HG02884 (cell line): ENCODE measurements around the gene EIF4G1.
A peak's percentile ranks its signal among the peaks of the same experiment; 100 is the strongest.
"Not testable (repeated sequence)": the region's sequence is repeated elsewhere in the genome, so short reads cannot be mapped to it uniquely, and the experiment has no call there.

Experiments
- ATAC-seq: cut with Tn5 transposase; IDR thresholded peaks from one replicate; pipeline ENCODE4 v1.9.1; 2021; ENCODE audit warnings: mild to moderate bottlenecking, moderate library complexity; ENCODE audit not compliant: unreplicated experiment

Gene EIF4G1, protein sequence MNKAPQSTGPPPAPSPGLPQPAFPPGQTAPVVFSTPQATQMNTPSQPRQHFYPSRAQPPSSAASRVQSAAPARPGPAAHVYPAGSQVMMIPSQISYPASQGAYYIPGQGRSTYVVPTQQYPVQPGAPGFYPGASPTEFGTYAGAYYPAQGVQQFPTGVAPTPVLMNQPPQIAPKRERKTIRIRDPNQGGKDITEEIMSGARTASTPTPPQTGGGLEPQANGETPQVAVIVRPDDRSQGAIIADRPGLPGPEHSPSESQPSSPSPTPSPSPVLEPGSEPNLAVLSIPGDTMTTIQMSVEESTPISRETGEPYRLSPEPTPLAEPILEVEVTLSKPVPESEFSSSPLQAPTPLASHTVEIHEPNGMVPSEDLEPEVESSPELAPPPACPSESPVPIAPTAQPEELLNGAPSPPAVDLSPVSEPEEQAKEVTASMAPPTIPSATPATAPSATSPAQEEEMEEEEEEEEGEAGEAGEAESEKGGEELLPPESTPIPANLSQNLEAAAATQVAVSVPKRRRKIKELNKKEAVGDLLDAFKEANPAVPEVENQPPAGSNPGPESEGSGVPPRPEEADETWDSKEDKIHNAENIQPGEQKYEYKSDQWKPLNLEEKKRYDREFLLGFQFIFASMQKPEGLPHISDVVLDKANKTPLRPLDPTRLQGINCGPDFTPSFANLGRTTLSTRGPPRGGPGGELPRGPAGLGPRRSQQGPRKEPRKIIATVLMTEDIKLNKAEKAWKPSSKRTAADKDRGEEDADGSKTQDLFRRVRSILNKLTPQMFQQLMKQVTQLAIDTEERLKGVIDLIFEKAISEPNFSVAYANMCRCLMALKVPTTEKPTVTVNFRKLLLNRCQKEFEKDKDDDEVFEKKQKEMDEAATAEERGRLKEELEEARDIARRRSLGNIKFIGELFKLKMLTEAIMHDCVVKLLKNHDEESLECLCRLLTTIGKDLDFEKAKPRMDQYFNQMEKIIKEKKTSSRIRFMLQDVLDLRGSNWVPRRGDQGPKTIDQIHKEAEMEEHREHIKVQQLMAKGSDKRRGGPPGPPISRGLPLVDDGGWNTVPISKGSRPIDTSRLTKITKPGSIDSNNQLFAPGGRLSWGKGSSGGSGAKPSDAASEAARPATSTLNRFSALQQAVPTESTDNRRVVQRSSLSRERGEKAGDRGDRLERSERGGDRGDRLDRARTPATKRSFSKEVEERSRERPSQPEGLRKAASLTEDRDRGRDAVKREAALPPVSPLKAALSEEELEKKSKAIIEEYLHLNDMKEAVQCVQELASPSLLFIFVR (N-terminal part only)

GRCh38 chr3:184314363-184314699 is at the start of gene EIF4G1:
Gene EIF4G1, plus strand, starts transcription at chr3:184314606. Its CDS starts 1,191 bp downstream, at chr3:184315797.
- ATAC-seq: peak; percentile 88

- ATAC-seq: not testable (repeated sequence)
Measured at GRCh38 chr3:184267249-184267648, 47.2 kb upstream of the EIF4G1 start.

GRCh38 chr3:184272269-184272668 is 42.1 kb upstream of the EIF4G1 start:
- ATAC-seq: no peak

GRCh38 chr3:184275381-184275701 is 39.1 kb upstream of the EIF4G1 start:
- no peak for ATAC-seq

GRCh38 chr3:184275961-184276910 is 38.2 kb upstream of the EIF4G1 start, which contains the start of gene ECE2:
Gene ECE2, plus strand, starts transcription at chr3:184276022. Its CDS starts 132 bp downstream, at chr3:184276154.
- no peak for ATAC-seq

DNA sequence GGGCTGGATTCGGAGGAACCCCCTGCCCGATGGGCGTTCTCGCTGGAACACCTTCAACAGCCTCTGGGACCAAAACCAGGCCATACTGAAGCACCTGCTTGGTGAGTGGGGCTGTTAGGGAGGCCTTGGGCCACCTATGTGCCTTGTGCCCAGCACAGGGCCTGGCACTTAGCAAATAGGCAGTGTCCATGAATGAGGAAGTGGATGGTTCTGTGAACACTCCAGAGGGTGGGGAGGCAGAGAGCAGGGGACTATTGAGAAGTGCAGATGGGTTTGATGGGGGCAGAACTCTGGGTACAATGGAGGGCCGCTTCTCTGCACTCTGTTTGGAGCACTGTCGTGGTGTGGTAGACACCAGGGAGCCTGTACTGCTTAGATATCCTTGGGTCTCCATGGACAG is 37.0 kb upstream of the EIF4G1 start:
- no peak for ATAC-seq

- no peak for ATAC-seq
Measured at GRCh38 chr3:184282941-184283340, 31.5 kb upstream of the EIF4G1 start.

- no peak for ATAC-seq
Measured at GRCh38 chr3:184283681-184284080, 30.7 kb upstream of the EIF4G1 start.

DNA sequence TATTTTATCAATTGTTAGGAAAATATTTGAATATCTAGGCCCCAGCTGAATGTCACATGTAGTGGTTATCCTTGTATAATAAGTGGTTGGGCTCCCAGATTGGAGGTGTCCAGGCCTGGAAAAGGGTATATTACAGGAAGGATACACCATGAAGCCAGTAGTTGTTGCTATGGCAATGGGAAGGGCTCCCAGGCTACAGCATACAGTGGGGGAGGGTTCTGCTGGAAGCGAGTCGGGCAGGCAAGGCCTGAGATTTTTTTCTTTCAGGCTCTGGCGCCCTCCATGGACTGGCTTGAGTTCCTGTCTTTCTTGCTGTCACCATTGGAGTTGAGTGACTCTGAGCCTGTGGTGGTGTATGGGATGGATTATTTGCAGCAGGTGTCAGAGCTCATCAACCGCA is 29.7 kb upstream of the EIF4G1 start:
- ATAC-seq: no peak

DNA sequence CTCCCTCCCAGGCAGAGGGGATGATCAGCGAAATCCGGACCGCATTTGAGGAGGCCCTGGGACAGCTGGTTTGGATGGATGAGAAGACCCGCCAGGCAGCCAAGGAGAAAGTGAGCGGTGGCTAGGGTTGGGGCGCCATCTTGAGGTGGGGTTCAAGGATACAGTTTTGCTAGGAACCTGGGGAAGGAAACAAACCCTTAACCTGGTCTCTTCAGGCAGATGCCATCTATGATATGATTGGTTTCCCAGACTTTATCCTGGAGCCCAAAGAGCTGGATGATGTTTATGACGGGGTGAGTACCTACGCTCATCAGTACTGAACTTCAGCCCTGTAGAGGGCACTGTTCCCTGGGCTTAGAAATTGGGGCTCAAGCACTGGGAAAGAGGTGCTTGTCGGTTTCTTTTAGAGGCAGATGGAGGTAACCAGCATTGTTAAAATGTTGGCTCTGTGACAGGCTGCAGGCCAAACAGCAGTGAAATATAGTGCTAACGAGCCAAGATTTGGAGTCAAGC is 24.9 kb upstream of the EIF4G1 start:
- no peak for ATAC-seq

DNA sequence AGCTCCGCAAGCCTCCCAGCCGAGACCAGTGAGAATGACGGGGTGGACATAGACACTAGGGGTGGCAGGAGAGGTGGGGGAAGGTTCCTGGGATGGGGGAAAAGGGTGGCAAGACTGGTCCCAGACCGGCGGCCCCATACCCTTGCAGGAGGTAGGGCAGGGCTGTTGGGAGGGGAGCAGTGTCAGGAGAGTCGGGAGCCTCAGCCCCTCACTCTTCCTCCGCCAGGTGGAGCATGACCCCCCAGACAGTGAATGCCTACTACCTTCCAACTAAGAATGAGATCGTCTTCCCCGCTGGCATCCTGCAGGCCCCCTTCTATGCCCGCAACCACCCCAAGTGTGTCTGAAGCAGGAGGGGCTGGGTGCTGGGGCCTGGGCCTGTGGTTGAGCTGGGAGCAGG is 24.1 kb upstream of the EIF4G1 start:
- ATAC-seq: no peak

- ATAC-seq: no peak
Measured at GRCh38 chr3:184291044-184291737, 23.2 kb upstream of the EIF4G1 start.

DNA sequence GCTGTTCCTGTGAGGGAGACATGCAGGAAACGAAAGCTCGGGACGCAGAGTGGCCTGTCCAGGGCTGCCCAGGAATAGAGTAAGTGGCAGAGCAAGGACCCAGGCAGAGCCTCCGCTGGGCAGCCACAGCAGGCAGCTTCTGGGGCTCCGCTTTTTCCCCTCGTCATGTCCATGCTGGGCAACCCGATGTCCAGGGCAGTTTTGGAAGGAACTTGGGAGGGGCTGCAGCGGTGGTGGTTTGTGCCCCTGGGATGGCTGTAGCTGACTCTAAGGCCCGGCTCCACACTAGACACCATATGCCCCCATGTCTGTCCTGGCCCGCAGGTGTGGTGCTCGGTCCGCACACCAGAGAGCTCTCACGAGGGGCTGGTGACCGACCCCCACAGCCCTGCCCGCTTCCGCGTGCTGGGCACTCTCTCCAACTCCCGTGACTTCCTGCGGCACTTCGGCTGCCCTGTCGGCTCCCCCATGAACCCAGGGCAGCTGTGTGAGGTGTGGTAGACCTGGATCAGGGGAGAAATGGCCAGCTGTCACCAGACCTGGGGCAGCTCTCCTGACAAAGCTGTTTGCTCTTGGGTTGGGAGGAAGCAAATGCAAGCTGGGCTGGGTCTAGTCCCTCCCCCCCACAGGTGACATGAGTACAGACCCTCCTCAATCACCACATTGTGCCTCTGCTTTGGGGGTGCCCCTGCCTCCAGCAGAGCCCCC is 22.5 kb upstream of the EIF4G1 start:
- no peak for ATAC-seq

GRCh38 chr3:184295771-184296170 is 18.6 kb upstream of the EIF4G1 start:
- ATAC-seq: no peak

DNA sequence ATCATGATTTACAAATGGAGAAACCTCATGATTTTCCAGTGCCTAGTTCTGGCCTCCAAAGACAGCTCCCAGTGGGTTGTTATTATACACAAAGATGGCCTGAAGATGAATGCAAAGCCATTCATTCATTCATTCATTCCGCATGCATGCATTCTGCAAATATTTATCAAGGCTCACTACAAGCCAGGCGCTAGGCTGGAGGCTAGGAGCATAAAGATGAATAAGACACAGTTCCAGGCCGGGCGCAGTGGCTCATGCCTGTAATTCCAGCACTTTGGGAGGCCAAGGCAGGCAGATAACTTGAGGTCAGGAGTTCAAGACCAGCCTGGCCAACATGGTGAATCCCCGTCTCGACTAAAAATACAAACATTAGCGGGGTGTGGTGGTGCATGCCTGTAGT is 17.8 kb upstream of the EIF4G1 start:
- ATAC-seq: no peak

- ATAC-seq: peak; percentile 86
Measured at GRCh38 chr3:184298759-184299487, 15.5 kb upstream of the EIF4G1 start, which contains the start of gene PSMD2. Gene PSMD2, plus strand, starts transcription at chr3:184299241. Its CDS starts 26 bp downstream, at chr3:184299267.

DNA sequence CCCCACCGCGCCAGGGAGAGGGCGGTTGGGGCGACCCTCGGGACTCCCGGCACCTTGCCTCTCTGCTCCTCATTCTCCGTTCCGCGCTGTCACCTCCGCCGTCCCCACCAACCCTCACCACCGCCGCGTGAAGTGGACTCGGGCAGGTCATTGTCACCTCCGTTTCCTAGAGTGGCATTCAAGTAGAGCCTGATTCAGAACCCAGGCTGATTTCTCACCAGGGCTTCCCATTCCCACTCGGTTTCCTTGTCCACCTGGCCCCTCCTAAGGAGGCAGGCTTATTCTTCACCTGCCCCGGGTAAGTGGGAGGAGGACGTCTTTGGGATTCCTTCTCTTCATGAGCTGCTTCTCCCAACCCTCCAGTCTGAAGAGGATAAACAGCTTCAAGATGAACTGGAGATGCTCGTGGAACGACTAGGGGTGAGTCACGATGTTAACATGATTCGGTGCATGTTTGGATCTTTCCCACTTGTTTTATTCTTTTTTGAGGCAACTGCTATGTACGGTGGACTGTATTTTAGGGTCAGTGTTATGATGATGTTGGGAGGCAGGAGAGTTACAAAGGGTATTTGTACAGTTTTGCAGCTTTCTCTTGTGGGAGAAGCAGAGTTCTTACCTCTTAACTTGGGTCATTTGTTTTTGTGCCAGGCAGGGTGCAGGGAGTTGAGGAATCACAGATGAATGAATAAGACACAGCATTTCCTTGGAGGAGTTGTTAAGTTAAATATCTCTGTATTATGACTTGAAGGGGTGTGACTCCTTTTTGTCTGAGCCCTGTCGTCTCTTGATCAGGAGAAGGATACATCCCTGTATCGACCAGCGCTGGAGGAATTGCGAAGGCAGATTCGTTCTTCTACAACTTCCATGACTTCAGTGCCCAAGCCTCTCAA is 14.7 kb upstream of the EIF4G1 start:
- ATAC-seq: no peak
